IMR-90 (cell line): ENCODE data around the gene CEP126. TPM values are rescaled to one million over a fixed set of nuclear protein-coding genes. Genes with fewer than 3 reads are reported as not detected.

Source experiments
- ATAC-seq: fragments of 200-7000 bp; cut with Tn5 transposase; 2 replicates; pipeline ENCODE4 v1.9.1; 2020; ENCODE audit warnings: low read depth, mild to moderate bottlenecking, moderate library complexity
- BruUV-seq: library from RNA; stranded (reverse); fragments of 400-500 nt; replicated peaks from 2 replicates; lab custom pipeline; 2021; lab: Mats Ljungman, UMichigan
- CTCF ChIA-PET: fragments of 300-600 bp; formaldehyde crosslinking; extraction: SDS; loops from one replicate; lab custom pipeline; 2021; ENCODE audit warnings: antibody characterized with exemption; lab: Yijun Ruan, JAX
- POLR2A ChIA-PET: fragments of 300-600 bp; sonication (Branson Sonifier 250); formaldehyde crosslinking; loops from one replicate; lab custom pipeline; 2022; ENCODE audit warnings: antibody characterized with exemption; ENCODE audit not compliant: unreplicated experiment; lab: Charles Lee
- DNase-seq: peaks from one replicate; pipeline ENCODE4 v3.0.0; 2013
- H2AFZ ChIP-seq: replicated peaks from 2 replicates; pipeline ENCODE3; 2013; ENCODE audit warnings: low read length, mild to moderate bottlenecking; ENCODE audit not compliant: poor library complexity
- H2AK5ac ChIP-seq: 2 replicates; pipeline ENCODE4 v1.6.1; 2013; ENCODE audit warnings: low read depth, low read length, inconsistent platforms
- H2AK9ac ChIP-seq: replicated peaks from 2 replicates; pipeline ENCODE3; 2013; ENCODE audit warnings: mild to moderate bottlenecking, low read depth, low read length, moderate library complexity; ENCODE audit not compliant: poor library complexity
- H2BK120ac ChIP-seq: 2 replicates; pipeline ENCODE4 v1.6.1; 2013; ENCODE audit warnings: low read depth, low read length, inconsistent platforms
- H2BK15ac ChIP-seq: 3 replicates; pipeline ENCODE4 v1.6.1; 2013; ENCODE audit warnings: low read depth, low read length, inconsistent platforms
- H2BK20ac ChIP-seq: 2 replicates; pipeline ENCODE4 v1.6.1; 2013; ENCODE audit warnings: low read depth, mild to moderate bottlenecking, inconsistent platforms, low read length, moderate library complexity
- H2BK5ac ChIP-seq: 2 replicates; pipeline ENCODE4 v1.6.1; 2013; ENCODE audit warnings: mild to moderate bottlenecking, low read depth, low read length, inconsistent platforms; ENCODE audit not compliant: poor library complexity, severe bottlenecking
- H3K14ac ChIP-seq: replicated peaks from 2 replicates; pipeline ENCODE4 v1.6.1; 2013; ENCODE audit warnings: low read depth, low read length, inconsistent platforms
- H3K18ac ChIP-seq: 2 replicates; pipeline ENCODE4 v1.6.1; 2013; ENCODE audit warnings: low read depth, low read length, control low read depth
- H3K23ac ChIP-seq: 2 replicates; pipeline ENCODE4 v1.6.1; 2013; ENCODE audit warnings: low read depth, low read length, inconsistent platforms
- H3K27ac ChIP-seq: 2 replicates; pipeline ENCODE4 v1.5.1; 2013; ENCODE audit warnings: mild to moderate bottlenecking, control low read depth, low read length; ENCODE audit not compliant: insufficient read depth
- H3K27me3 ChIP-seq: 2 replicates; pipeline ENCODE4 v1.6.1; 2013; ENCODE audit warnings: low read length; ENCODE audit not compliant: control insufficient read depth, insufficient read depth
- H3K36me3 ChIP-seq: 2 replicates; pipeline ENCODE4 v1.6.1; 2013; ENCODE audit warnings: low read length, mixed read lengths; ENCODE audit not compliant: control insufficient read depth, insufficient read depth
- H3K4ac ChIP-seq: 2 replicates; pipeline ENCODE4 v1.6.1; 2013; ENCODE audit warnings: low read depth, low read length, inconsistent platforms
- H3K4me1 ChIP-seq: 2 replicates; pipeline ENCODE4 v1.6.1; 2013; ENCODE audit warnings: low read length, mixed read lengths; ENCODE audit not compliant: control insufficient read depth, insufficient read depth
- H3K4me2 ChIP-seq: 2 replicates; pipeline ENCODE4 v1.6.1; 2013; ENCODE audit warnings: low read depth, mild to moderate bottlenecking, control low read depth, low read length, moderate library complexity
- H3K4me3 ChIP-seq: 2 replicates; pipeline ENCODE4 v1.5.1; 2013; ENCODE audit warnings: low read depth, mild to moderate bottlenecking, control low read depth, low read length, moderate library complexity; ENCODE audit not compliant: insufficient read depth
- H3K56ac ChIP-seq: 2 replicates; pipeline ENCODE4 v1.6.1; 2013; ENCODE audit warnings: low read length, inconsistent platforms; ENCODE audit not compliant: insufficient read depth; ENCODE audit errors: extremely low read depth
- H3K79me1 ChIP-seq, 2 experiments: 2 replicates each; pipeline ENCODE4 v1.6.1; 2013; ENCODE audit warnings: low read length in 2 of 2, inconsistent platforms in 1 of 2, low read depth in 1 of 2
- H3K9ac ChIP-seq: 2 replicates; pipeline ENCODE4 v1.6.1; 2013; ENCODE audit warnings: low read depth, low read length, control low read depth
- H3K9me1 ChIP-seq: 2 replicates; pipeline ENCODE4 v1.6.1; 2013; ENCODE audit warnings: low read length, inconsistent platforms; ENCODE audit not compliant: insufficient read depth
- H3K9me3 ChIP-seq: 2 replicates; pipeline ENCODE4 v1.6.1; 2013; ENCODE audit warnings: low read length; ENCODE audit not compliant: control insufficient read depth, insufficient read depth
- H4K20me1 ChIP-seq: 2 replicates; pipeline ENCODE4 v1.6.1; 2013; ENCODE audit warnings: low read length, inconsistent platforms; ENCODE audit not compliant: insufficient read depth
- H4K5ac ChIP-seq: 2 replicates; pipeline ENCODE4 v1.6.1; 2013; ENCODE audit warnings: mild to moderate bottlenecking, low read depth, low read length, control low read depth
- H4K8ac ChIP-seq, 2 experiments: 2 replicates each; pipeline ENCODE4 v1.6.1; 2013; ENCODE audit warnings: low read depth in 2 of 2, low read length in 2 of 2, control low read depth in 1 of 2, inconsistent platforms in 1 of 2
- H4K91ac ChIP-seq: 2 replicates; pipeline ENCODE4 v1.6.1; 2013; ENCODE audit warnings: low read depth, low read length, inconsistent platforms; ENCODE audit not compliant: insufficient read depth
- CTCF ChIP-seq: conservative IDR thresholded peaks from 2 replicates; pipeline ENCODE4 v1.5.1; 2012; ENCODE audit warnings: mild to moderate bottlenecking, low read depth, low read length, improper control_type of control experiment
- POLR2A ChIP-seq: IDR thresholded peaks from 2 replicates; pipeline ENCODE4 v1.6.1; 2012; ENCODE audit warnings: mild to moderate bottlenecking, low read depth, low read length
- RAD21 ChIP-seq: IDR thresholded peaks from 2 replicates; pipeline ENCODE4 v1.6.1; 2012; ENCODE audit warnings: low read length, improper control_type of control experiment
- SMC3 ChIP-seq: fragments of 150-350 bp; IDR thresholded peaks from 2 replicates; pipeline ENCODE4 v1.6.1; 2016; ENCODE audit warnings: low read depth, mild to moderate bottlenecking, antibody characterized with exemption, low read length, moderate library complexity
- WGBS, 2 experiments: methylation state at CpG; one replicate each; pipeline versions ENCODE4 v1.1.5 to v1.1.7; 2013; ENCODE audit warnings: missing lambda C conversion rate in 2 of 2; ENCODE audit not compliant: insufficient read length in 1 of 2; ENCODE audit errors: extremely low coverage in 2 of 2; 5-methylcytosine and 5-hydroxymethylcytosine counted together
- dilution Hi-C: fragments of 300-500 bp; cut with HindIII; formaldehyde crosslinking; loops from one replicate; pipeline ENCODE4 v1.14.3; 2018; ENCODE audit warnings: low sequenced_read_pairs; ENCODE audit not compliant: unreplicated experiment
- in situ Hi-C: fragments of 300-500 bp; cut with MboI; formaldehyde crosslinking; loops from 3 replicates; pipeline ENCODE4 v1.14.3; 2019; ENCODE audit warnings: low sequenced_read_pairs, inconsistent platforms, mixed read lengths
- intact Hi-C: fragments of 100-400 bp; cut with micrococcal nuclease; formaldehyde crosslinking; loops from 2 replicates; pipeline ENCODE4 v1.10.0; 2022
- polyA plus RNA-seq, 3 experiments: library from polyadenylated mRNA; depleted of rRNA; stranded (reverse); fragments of >200 nt; gene quantifications; 2 replicates each; pipeline ENCODE4 v1.2.3, GENCODE V29; 2012; ENCODE audit warnings: low replicate concordance in 1 of 3
- total RNA-seq: library from RNA; depleted of rRNA; stranded (reverse); fragments of >200 nt; gene quantifications from 2 replicates; pipeline ENCODE4 v1.2.3, GENCODE V29; 2012

The CEP126 gene
- total and polyA plus RNA-seq, 2 of the 4 experiments (the other 2 are of a cell fraction), result 0.72 to 1.4 TPM

DNA sequence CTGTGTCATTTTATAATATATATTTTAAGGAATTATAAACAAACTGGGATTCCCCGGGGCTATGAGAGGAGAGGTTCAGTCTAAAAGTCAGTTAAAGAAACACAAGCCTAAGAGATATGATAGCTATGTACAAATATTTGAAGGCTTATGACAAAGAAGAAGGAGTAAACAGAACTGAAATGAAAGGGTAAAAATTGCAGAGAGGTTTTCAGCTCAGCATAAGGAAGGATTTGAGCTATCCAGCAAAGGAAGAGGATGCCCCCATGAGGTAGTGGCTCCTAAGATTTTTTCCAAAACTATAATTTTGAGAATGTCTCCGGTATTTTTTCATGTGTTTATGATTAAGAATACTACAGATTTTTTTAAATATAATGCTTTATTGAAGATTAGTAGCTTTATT lies 59.4 kb downstream of the CEP126 start:
- Histone ChIP-seq H3K4ac (no peak overlapping the region), H4K5ac (no peak overlapping the region), H4K20me1 (no peaks in the 10 kb centered on the region), H2BK15ac (no peak overlapping the region), H3K4me3 (no peak overlapping the region), H3K27ac (no peak overlapping the region), H2AK9ac (no peak overlapping the region), H3K9me3 (no peaks in the 10 kb centered on the region), H2BK5ac (no peak overlapping the region), H2BK120ac (no peak overlapping the region), H2BK20ac (no peak overlapping the region), H3K18ac (no peak overlapping the region), H2AFZ (no peak overlapping the region), H3K79me1 (no peaks in the 10 kb centered on the region), H3K4me2 (peak overlapping the region; percentile 58; the same call in 1 of the 2 replicates), H2AK5ac (no peak overlapping the region), H3K56ac (no peak overlapping the region), H4K8ac (no peak overlapping the region), H3K9me1 (no peaks in the 10 kb centered on the region), H4K91ac (no peak overlapping the region), H3K4me1 (no peaks in the 10 kb centered on the region), H3K23ac (no peak overlapping the region), H3K9ac (no peak overlapping the region), H3K36me3 (no peaks in the 10 kb centered on the region), H3K27me3 (no peaks in the 10 kb centered on the region), H3K14ac (no peak overlapping the region)
- ATAC-seq (peak; percentile 95), DNase-seq (peak; percentile 43)
- intact Hi-C loops (loop anchor here (1.0 kb wide), 1 partner anchor 114 kb away; no protein-coding TSS in a partner anchor), dilution Hi-C loops (no loop called here), in situ Hi-C loops (no loop called here)
- no TSS peak for BruUV-seq
- CTCF ChIA-PET, result interaction anchor here (0.5 to 5.7 kb wide), 7 partner anchors 9 to 546 kb away, joined by 3 to 43 read pairs (median 4); no protein-coding TSS in a partner anchor
- TF ChIP-seq SMC3, result peak; percentile 21; the same call in 1 of the 2 replicates
- TF ChIP-seq RAD21, result peak; percentile 47
- no peak for TF ChIP-seq POLR2A
- TF ChIP-seq CTCF, result peak; percentile 48
- POLR2A ChIA-PET, result no interaction called here
- WGBS, 2 experiments, result no CpG with 5 or more reads among the region's 2 CpGs
